Fibroblast of skin of scalp (primary cell): ENCODE results near the gene LRRC36. TPM values are rescaled to one million over a fixed set of nuclear protein-coding genes. Genes with fewer than 3 reads are reported as not detected.

Experiments
- DNase-seq: peaks from one replicate; pipeline ENCODE4 v3.0.0-alpha.2; 2013
- polyA plus RNA-seq, 2 experiments: library from polyadenylated mRNA; unstranded; fragments of 120-200 nt; gene quantifications; one replicate each; pipeline ENCODE4 v1.2.1, GENCODE V29; 2013; ENCODE audit not compliant: insufficient read length in 2 of 2

The LRRC36 gene, protein sequence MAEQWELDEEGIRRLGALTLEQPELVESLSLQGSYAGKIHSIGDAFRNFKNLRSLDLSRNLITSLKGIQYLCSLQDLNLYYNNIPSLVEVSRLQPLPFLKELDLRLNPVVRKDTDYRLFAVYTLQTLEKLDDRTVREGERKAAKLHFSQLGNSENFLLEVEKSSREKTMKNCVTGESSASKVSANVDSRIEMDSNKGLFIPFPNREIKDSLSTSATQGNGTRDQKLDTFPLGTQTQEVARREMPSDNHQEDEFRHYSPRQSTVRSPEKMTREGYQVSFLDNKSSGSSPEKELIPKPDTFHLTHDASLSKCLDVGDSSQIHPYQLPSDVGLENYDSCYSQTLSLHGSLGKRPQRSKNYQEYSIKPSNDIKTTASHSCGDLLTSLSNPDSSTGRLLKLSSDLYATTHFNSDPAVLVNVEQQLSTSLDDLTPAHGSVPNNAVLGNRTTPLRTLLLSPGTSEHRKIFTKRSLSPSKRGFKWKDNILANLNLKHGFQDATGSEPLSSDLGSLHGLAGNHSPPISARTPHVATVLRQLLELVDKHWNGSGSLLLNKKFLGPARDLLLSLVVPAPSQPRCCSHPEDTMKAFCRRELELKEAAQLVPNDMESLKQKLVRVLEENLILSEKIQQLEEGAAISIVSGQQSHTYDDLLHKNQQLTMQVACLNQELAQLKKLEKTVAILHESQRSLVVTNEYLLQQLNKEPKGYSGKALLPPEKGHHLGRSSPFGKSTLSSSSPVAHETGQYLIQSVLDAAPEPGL
- not detected for polyA plus RNA-seq (2013, experiment 1 of 2; ENCODE audit: insufficient read length)
- polyA plus RNA-seq (2013, experiment 2 of 2; ENCODE audit: insufficient read length) = 0.16 TPM

DNA sequence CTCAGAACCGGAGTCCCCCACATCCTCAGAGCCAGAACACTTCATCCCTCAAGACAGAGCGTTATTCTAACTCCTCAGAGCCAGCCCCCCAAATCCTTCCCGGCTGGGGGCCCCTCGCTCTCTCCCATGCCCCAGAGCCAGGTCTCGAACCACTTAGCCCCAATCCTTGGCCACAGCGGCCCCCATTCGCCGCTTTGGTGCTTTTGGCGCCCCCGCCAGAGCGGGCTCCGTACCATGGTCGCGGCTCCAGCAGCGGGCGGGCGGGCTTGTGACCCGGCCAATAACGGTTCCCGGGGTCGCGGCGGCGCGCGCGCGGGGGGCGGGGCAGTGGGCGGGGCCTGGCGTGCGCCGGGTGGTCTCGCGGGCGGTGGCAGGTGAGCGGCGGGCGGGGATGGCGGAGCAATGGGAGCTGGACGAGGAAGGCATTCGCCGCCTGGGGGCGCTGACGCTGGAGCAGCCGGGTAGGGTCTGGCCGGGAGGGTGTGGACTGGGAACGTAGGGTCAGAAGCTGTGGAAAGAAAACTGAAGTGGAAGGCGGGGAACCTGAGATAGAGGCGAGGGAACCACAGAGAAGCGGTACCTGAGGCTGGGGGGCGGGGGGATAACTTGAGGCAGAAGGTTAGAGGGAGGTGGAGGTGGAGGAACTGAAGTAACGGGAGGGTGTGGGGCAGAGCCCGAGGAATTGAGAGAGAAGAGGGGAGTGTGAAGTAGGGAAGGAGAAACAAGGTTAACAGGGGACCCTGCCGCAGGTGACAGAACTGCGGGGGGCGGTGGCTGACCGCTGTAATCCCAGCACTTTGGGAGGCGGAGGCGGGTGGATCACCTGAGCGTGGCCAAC lies at the start of gene LRRC36, which contains the start of gene KCTD19:
LRRC36 (plus strand) TSS at position 344 of the 838 bp plus-strand sequence; CDS start at position 392, 48 bp downstream.
KCTD19 (minus strand) TSS at position 270 of the 838 bp plus-strand sequence; CDS start at position 236, 34 bp downstream.
- DNase-seq = no peak

DNA sequence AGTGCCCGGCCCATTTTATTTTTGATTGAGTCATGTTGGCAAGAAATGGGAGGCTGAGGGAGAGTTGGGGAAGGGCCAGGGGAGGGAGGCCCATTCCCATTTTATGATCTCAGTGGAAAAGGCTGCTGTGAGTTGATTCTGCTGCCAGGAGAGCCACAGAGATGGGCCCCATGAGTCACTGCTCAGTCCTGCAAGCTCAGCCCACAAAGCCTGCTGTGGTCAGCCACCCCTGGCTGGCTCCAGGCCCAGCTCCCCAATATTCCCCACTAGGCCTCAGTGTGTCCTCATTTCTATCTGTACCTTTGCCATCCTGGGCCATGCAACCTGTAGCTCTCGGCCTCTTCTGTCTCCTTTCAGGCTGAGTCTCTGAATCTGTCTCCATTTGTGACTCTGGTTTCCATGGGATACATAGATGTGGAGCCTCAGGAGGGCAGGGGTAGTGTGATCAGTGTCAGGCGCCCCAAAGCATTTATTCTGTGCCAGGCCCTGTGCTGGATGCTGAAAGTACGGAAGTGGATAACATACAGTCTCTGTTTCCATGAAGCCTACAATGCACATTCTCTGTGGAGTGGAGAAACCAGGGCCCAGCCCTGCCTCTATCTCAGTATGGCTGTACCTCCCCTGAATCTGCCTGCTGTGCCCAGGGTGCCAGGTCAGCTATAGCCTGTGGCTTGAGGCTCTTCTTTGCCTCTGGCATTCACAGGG lies 49.2 kb upstream of the LRRC36 start:
- peak; percentile 99 for DNase-seq

- peak; percentile 89 for DNase-seq
Measured at GRCh38 chr16:67277999-67278772, 48.4 kb upstream of the LRRC36 start.

GRCh38 chr16:67278773-67279295 lies 47.8 kb upstream of the LRRC36 start:
- DNase-seq = peak; percentile 13

DNA sequence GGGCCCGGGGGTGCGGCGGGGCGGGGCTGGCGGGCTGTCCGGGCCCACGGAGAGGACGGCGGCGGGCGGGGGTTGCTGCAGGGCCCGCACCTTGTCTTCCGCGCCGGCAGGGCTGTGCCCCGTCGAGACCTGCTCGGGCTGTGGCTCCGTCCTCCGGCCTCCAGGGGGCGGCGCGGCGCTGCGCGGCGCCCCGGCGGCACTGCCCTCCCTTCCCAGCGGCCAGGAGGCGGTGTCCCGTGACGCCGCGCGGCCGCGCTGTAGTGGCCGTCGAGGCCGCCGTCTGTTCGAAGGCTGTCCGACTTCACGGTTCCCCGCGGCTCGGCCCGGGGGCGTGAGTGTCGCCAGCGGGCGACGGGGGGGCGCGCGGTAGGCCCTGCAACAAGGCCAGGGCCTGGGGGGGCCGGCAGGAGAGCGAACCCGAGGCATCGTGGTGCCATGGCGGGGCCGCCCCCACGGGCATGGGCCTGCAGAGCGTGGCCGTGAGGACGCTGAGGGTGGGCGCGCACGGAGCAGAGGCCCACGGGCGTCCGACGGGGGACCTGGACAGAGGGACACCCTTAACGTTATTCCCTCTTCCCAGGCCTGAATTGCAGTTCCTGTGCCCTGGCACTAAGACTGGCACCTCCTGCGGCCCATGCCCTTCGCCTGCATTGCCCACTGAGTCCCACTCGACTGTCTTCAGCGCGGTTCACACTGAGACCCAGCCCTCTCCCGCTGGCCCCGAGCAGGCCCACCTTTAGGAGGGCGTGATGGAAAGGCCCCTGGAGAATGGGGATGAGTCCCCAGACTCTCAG lies 47.1 kb upstream of the LRRC36 start, which contains the start of gene PLEKHG4:
PLEKHG4 (plus strand) TSS at position 237 of the 794 bp plus-strand sequence; CDS start at position 750, 513 bp downstream.
- DNase-seq = peak; percentile 84

- DNase-seq = no peak
Measured at GRCh38 chr16:67280090-67281015, 46.3 kb upstream of the LRRC36 start.

DNA sequence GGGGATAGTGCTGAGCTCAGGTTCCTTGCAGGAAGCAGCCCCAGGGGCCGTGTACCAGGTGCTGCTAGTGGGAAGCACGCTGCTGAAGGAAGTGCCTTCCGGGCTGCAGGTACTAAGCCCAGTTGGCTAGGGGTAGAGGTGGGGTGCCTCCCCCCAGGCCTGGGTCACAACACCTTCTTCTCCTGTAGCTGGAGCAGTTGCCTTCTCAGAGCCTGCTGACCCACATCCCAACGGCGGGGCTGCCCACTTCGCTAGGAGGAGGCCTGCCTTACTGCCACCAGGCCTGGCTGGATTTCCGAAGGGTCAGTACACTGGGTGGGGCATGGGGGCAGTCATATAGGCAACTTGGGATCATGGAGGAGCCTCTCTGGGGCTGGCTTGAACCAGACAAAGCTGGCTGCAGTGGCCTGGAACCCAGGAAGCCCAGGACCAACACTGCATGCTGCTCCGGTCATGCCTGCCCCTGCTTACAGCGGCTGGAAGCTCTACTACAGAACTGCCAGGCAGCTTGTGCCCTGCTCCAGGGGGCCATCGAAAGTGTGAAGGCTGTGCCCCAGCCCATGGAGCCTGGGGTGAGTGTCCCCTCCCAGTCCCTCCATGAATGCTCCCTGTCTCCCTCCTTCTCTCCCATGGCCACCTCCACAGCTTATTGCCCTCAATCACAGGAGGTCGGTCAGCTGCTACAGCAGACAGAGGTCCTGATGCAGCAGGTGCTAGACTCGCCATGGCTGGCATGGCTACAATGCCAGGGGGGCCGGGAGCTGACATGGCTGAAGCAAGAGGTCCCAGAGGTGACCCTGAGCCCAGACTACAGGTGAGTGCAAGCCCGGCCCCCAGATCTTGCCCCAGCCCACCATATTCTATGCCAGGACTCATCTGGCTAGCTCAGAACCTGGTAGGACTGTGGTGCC lies 44.8 kb upstream of the LRRC36 start:
- no peak for DNase-seq

DNA sequence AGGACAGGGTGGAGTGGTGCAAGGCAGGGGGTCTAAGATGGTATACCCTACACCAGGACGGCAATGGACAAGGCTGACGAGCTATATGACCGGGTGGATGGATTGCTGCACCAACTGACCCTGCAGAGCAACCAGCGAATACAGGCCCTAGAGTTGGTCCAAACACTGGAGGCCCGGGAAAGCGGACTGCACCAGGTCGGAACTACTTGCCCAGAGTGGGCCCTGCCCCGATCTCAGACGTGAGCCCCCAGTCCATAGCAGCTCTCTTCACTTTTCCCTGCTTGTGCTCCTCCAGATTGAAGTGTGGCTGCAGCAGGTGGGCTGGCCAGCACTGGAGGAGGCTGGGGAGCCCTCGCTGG lies 44.2 kb upstream of the LRRC36 start:
- DNase-seq = no peak

GRCh38 chr16:67283039-67283825 lies 43.4 kb upstream of the LRRC36 start:
- DNase-seq = peak; percentile 33

DNA sequence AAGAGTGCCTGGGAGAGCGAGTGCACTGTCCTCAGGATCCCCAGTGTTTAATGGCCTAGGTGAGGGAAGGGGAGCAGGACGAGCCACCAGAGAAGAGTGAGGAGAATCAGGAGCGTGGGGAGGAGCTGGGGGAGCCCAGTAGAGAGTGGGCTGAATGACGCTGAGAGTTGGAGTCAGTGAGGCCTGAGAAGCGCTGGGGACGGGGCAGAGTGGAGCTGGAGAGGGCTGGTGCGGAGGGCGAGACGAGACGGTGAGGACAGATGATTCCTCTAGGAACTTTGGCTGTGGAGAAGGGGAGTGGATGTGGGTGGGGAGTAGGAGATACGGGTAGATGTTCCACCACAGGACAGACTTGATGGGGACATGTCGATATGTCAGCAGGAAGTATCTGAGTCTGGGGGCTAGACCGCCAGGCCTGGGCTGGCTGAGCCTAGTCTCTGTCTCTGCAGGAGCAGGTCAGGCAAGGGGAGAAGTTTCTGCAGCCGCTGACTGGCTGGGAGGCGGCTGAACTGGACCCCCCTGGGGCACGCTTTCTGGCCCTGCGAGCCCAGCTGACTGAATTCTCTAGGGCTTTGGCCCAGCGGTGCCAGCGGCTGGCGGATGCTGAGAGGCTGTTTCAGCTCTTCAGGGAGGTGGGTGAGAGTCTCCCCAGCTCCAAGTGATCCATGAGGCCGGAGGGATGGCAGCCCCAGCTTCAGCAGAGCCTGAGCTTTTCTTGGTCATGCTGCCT lies 42.6 kb upstream of the LRRC36 start:
- DNase-seq = no peak

DNA sequence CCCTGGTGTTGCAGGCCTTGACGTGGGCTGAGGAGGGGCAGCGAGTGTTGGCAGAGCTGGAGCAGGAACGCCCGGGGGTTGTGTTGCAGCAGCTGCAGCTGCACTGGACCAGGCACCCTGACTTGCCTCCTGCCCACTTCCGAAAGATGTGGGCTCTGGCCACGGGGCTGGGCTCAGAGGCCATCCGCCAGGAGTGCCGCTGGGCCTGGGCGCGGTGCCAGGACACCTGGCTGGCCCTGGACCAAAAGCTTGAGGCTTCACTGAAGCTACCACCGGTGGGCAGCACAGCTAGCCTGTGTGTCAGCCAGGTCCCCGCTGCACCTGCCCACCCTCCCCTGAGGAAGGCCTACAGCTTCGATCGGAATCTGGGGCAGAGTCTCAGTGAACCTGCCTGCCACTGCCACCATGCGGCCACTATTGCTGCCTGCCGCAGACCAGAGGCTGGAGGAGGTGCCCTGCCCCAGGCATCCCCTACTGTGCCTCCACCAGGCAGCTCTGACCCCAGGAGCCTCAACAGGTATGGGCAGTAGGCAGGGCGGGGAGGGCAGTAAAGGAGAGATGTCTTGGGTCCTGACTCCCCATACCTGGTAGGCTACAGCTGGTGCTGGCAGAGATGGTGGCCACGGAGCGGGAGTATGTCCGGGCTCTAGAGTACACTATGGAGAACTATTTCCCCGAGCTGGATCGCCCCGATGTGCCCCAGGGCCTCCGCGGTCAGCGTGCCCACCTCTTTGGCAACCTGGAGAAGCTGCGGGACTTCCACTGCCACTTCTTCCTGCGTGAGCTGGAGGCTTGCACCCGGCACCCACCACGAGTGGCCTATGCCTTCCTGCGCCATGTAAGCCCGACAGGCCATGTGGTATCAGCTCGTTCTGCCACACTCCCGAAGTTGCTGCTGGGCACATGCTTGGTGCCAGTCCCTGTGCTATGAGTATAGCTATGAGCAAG lies 41.6 kb upstream of the LRRC36 start:
- peak; percentile 15 for DNase-seq

DNA sequence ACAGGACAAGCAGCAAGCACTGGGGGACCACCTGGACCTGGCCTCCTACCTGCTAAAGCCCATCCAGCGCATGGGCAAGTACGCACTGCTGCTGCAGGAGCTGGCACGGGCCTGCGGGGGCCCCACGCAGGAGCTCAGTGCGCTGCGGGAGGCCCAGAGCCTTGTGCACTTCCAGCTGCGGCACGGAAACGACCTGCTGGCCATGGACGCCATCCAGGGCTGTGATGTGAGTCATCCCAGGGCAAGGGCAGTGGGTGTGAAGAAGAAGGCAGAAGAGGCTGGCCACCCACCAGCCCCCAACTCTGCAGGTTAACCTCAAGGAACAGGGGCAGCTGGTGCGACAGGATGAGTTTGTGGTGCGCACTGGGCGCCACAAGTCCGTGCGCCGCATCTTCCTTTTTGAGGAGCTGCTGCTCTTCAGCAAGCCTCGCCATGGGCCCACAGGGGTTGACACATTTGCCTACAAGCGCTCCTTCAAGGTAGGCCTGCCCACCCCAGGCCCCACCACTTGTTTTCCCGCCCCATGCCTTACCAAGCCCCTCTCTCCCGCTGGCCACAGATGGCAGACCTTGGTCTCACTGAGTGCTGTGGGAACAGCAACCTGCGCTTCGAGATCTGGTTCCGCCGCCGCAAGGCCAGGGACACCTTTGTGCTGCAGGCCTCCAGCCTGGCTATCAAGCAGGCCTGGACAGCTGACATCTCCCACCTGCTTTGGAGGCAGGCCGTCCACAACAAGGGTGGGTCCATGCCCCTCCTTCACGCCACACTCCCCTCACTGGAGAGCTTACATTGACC lies 40.0 kb upstream of the LRRC36 start:
- DNase-seq = no peak

DNA sequence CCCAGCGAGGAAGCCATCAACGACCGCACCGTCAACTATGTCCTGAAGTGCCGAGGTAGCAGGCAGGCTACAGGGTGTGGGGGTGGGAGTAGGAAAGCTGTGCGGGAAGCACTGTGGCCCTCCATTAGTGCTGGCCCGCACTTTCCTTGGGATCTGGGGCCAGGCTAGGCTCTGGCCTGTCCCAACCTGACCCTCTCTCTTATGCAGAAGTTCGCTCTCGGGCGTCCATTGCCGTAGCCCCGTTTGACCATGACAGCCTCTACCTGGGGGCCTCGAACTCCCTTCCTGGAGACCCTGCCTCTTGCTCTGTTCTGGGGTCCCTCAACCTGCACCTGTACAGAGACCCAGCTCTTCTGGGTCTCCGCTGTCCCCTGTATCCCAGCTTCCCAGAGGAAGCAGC lies 38.7 kb upstream of the LRRC36 start:
- no peak for DNase-seq

DNA sequence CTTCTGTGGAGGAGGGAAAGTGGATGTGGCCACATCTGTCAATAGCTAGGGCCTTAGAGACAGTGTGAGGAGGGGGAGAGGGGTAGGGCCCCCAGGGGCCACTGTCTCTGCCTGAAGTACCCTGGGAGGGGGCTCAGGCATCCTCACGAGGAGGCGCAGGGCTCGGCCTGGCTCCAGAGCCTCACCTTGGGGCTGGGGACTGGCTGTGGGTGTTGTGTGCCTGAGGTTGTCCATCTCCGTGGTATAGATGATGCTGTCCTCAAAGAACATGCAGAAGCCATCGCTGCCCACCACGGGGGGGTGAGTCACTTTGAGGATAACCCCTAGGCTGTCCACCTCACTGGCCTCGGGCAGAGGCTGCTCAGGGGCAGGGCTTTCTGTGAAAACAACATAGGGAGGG lies 35.2 kb upstream of the LRRC36 start:
- DNase-seq = no peak
